HEK293 (cell line): ENCODE results near the gene TPD52L1.

Experiments
- ATF2 ChIP-seq: fragments of 450-650 bp; formaldehyde crosslinking; IDR thresholded peaks from 2 replicates; pipeline ENCODE4 v1.5.1; 2016; ENCODE audit warnings: missing biosample characterization, missing genetic modification characterization, low read depth
- CTCF ChIP-seq: fragments of 450-650 bp; formaldehyde crosslinking; IDR thresholded peaks from 2 replicates; pipeline ENCODE4 v1.5.1; 2016; ENCODE audit warnings: missing biosample characterization, missing genetic modification characterization
- GLIS1 ChIP-seq: fragments of 450-650 bp; formaldehyde crosslinking; IDR thresholded peaks from 2 replicates; pipeline ENCODE4 v1.5.1; 2016; ENCODE audit warnings: missing biosample characterization, missing genetic modification characterization
- SALL2 ChIP-seq: fragments of 450-650 bp; formaldehyde crosslinking; IDR thresholded peaks from 2 replicates; pipeline ENCODE4 v1.5.0; 2017; ENCODE audit warnings: missing biosample characterization, mild to moderate bottlenecking, missing genetic modification characterization, borderline replicate concordance
- SP2 ChIP-seq: fragments of 450-650 bp; formaldehyde crosslinking; IDR thresholded peaks from 2 replicates; pipeline ENCODE4 v1.5.1; 2016; ENCODE audit warnings: missing biosample characterization, missing genetic modification characterization
- TCF7L2 ChIP-seq: IDR thresholded peaks from 2 replicates; pipeline ENCODE4 v1.6.1; 2011; ENCODE audit warnings: low read depth, mild to moderate bottlenecking, inconsistent platforms, low read length, moderate library complexity, borderline replicate concordance
- TSHZ1 ChIP-seq: fragments of 450-650 bp; formaldehyde crosslinking; IDR thresholded peaks from 2 replicates; pipeline ENCODE4 v1.5.1; 2016; ENCODE audit warnings: missing biosample characterization, missing genetic modification characterization, borderline replicate concordance
- ZFP3 ChIP-seq: fragments of 450-650 bp; formaldehyde crosslinking; IDR thresholded peaks from 2 replicates; pipeline ENCODE4 v1.5.1; 2016; ENCODE audit warnings: low read depth, missing biosample characterization, missing genetic modification characterization
- ZNF148 ChIP-seq: fragments of 450-650 bp; formaldehyde crosslinking; IDR thresholded peaks from 2 replicates; pipeline ENCODE4 v1.5.0; 2017; ENCODE audit warnings: missing biosample characterization, missing genetic modification characterization, borderline replicate concordance
- ZNF266 ChIP-seq: fragments of 450-650 bp; formaldehyde crosslinking; IDR thresholded peaks from 2 replicates; pipeline ENCODE4 v1.5.1; 2016; ENCODE audit warnings: missing biosample characterization, missing genetic modification characterization, low read depth
- ZSCAN23 ChIP-seq: fragments of 450-650 bp; formaldehyde crosslinking; IDR thresholded peaks from 2 replicates; pipeline ENCODE4 v1.5.1; 2016; ENCODE audit warnings: missing biosample characterization, missing genetic modification characterization

- no peak for TF ChIP-seq ZFP3 (tag by site-specific recombination)
- TF ChIP-seq SP2 (tag by site-specific recombination): no peak
- TF ChIP-seq CTCF: no peak
- no peak for TF ChIP-seq TSHZ1 (tag by site-specific recombination)
- TF ChIP-seq ZNF148: no peak
- no peak for TF ChIP-seq ATF2
- no peak for TF ChIP-seq TCF7L2
- no peak for TF ChIP-seq SALL2 (tag by site-specific recombination)
- TF ChIP-seq ZSCAN23 (tag by site-specific recombination): no peak
- TF ChIP-seq GLIS1: no peak
- TF ChIP-seq ZNF266: no peak
Measured at GRCh38 chr6:125123468-125124048, 30.0 kb upstream of the TPD52L1 start.
